ENCODE results near the gene ZNF726. TPM values are rescaled to one million over a fixed set of nuclear protein-coding genes. Genes with fewer than 3 reads are reported as not detected.
A peak's percentile ranks its signal among the peaks of the same experiment; 100 is the strongest.
"Not testable (repeated sequence)": the region's sequence is repeated elsewhere in the genome, so short reads cannot be mapped to it uniquely, and the experiment has no call there.

Gene ZNF726
- total RNA-seq, 2 experiments from 2014 or later = 2.6 to 3.5 TPM

GRCh38 chr19:23872282-23872919 is 42.3 kb upstream of the ZNF726 start:
- TF ChIP-seq CTCF (IDR thresholded peaks at IDR 0.05) = no peak
- Mint-ChIP-seq H3K27ac (no peak overlapping the region), H3K4me3 (no peak overlapping the region), H3K4me1 (ENCODE audit: low read depth) (no peaks in the 10 kb centered on the region), H3K27me3 (peaks cover 10% of the 10 kb centered on the region), H3K36me3 (ENCODE audit: low read depth) (no peaks in the 10 kb centered on the region), H3K9me3 (peaks cover 6% of the 10 kb centered on the region)
- ChIA-PET CTCF (interaction anchor here (0.7 kb wide), 1 partner anchor 1134 kb away, joined by 4 read pairs; no protein-coding TSS in a partner anchor), POLR2A (no interaction called here)
- no peak for ATAC-seq (ENCODE audit: poor library complexity)
- intact Hi-C loops (cut with DNase I, micrococcal nuclease) = loop anchor here in 1 of 2 experiments (2.0 kb wide), 1 partner anchor 96 kb away; no protein-coding TSS in a partner anchor
- Histone ChIP-seq H3K27ac (ENCODE audit: low read depth in 1 of 2, low read length in 2 of 2) (no peak overlapping the region), H3K27me3 (ENCODE audit: control insufficient read depth in 1 of 2, insufficient read depth in 2 of 2, low read length in 2 of 2) (no peaks in the 10 kb centered on the region), H3K9me3 (ENCODE audit: control insufficient read depth in 1 of 2, insufficient read depth in 1 of 2, low read length in 2 of 2) (peaks cover 0 to 17% of the 10 kb centered on the region in 2 experiments), H3K4me1 (ENCODE audit: insufficient read depth, low read length) (no peaks in the 10 kb centered on the region), H3K4me3 (ENCODE audit: low read length) (no peak overlapping the region), H3K36me3 (ENCODE audit: insufficient read depth, low read length) (no peaks in the 10 kb centered on the region)
- DNase-seq = no peak

- intact Hi-C loops (cut with DNase I, micrococcal nuclease) = no loop called here
- TF ChIP-seq CTCF (IDR thresholded peaks at IDR 0.05) = no peak
- no peaks in the 10 kb centered on the region for H3K36me3 ChIP-seq (ENCODE audit: insufficient read depth, low read length)
- no peaks in the 10 kb centered on the region for H3K27me3 ChIP-seq (ENCODE audit: control insufficient read depth in 1 of 2, insufficient read depth in 2 of 2, low read length in 2 of 2)
- Mint-ChIP-seq H3K9me3 (no peaks in the 10 kb centered on the region), H3K36me3 (ENCODE audit: low read depth) (no peaks in the 10 kb centered on the region), H3K27ac (no peak overlapping the region), H3K4me3 (no peak overlapping the region), H3K4me1 (ENCODE audit: low read depth) (no peaks in the 10 kb centered on the region), H3K27me3 (peaks cover 21% of the 10 kb centered on the region)
- H3K9me3 ChIP-seq (ENCODE audit: control insufficient read depth in 1 of 2, insufficient read depth in 1 of 2, low read length in 2 of 2) = peaks cover 0 to 15% of the 10 kb centered on the region in 2 experiments
- ATAC-seq (ENCODE audit: poor library complexity) (no peak), DNase-seq (no peak)
- ChIA-PET POLR2A (no interaction called here), CTCF (no interaction called here)
- H3K27ac ChIP-seq (ENCODE audit: low read depth in 1 of 2, low read length in 2 of 2) = no peak overlapping the region
- no peaks in the 10 kb centered on the region for H3K4me1 ChIP-seq (ENCODE audit: insufficient read depth, low read length)
- no peak overlapping the region for H3K4me3 ChIP-seq (ENCODE audit: low read length)
These were observed 38.4 kb upstream of the ZNF726 start for GRCh38 chr19:23876261-23876660.

- H3K27me3 Mint-ChIP-seq = peaks cover 21% of the 10 kb centered on the region
- H3K4me1 ChIP-seq (ENCODE audit: insufficient read depth, low read length); ATAC-seq (ENCODE audit: poor library complexity); POLR2A ChIA-PET; H3K27ac Mint-ChIP-seq; H3K36me3 ChIP-seq (ENCODE audit: insufficient read depth, low read length); intact Hi-C loops (cut with DNase I, micrococcal nuclease); H3K27ac ChIP-seq (ENCODE audit: low read depth in 1 of 2, low read length in 2 of 2); H3K27me3 ChIP-seq (ENCODE audit: control insufficient read depth in 1 of 2, insufficient read depth in 2 of 2, low read length in 2 of 2); CTCF ChIA-PET; H3K9me3 Mint-ChIP-seq; H3K4me3 Mint-ChIP-seq; H3K4me3 ChIP-seq (ENCODE audit: low read length); DNase-seq; H3K36me3 Mint-ChIP-seq (ENCODE audit: low read depth); H3K4me1 Mint-ChIP-seq (ENCODE audit: low read depth): not testable (repeated sequence)
- H3K9me3 ChIP-seq (ENCODE audit: control insufficient read depth in 1 of 2, insufficient read depth in 1 of 2, low read length in 2 of 2) = peaks cover 0 to 15% of the 10 kb centered on the region in 2 experiments
These were observed 37.9 kb upstream of the ZNF726 start for GRCh38 chr19:23876756-23877155.

GRCh38 chr19:23882493-23882892 is 32.2 kb upstream of the ZNF726 start:
- Mint-ChIP-seq H3K36me3 (ENCODE audit: low read depth) (no peaks in the 10 kb centered on the region), H3K27ac (no peak overlapping the region), H3K4me3 (no peak overlapping the region), H3K9me3 (peaks cover 2% of the 10 kb centered on the region), H3K4me1 (ENCODE audit: low read depth) (no peaks in the 10 kb centered on the region), H3K27me3 (peaks cover 11% of the 10 kb centered on the region)
- ChIA-PET CTCF (no interaction called here), POLR2A (no interaction called here)
- Histone ChIP-seq H3K27ac (ENCODE audit: low read depth in 1 of 2, low read length in 2 of 2) (no peak overlapping the region), H3K4me1 (ENCODE audit: insufficient read depth, low read length) (no peaks in the 10 kb centered on the region), H3K4me3 (ENCODE audit: low read length) (no peak overlapping the region), H3K27me3 (ENCODE audit: control insufficient read depth in 1 of 2, insufficient read depth in 2 of 2, low read length in 2 of 2) (no peaks in the 10 kb centered on the region), H3K9me3 (ENCODE audit: control insufficient read depth in 1 of 2, insufficient read depth in 1 of 2, low read length in 2 of 2) (peaks cover 0 to 4% of the 10 kb centered on the region in 2 experiments), H3K36me3 (ENCODE audit: insufficient read depth, low read length) (no peaks in the 10 kb centered on the region)
- no peak for TF ChIP-seq CTCF (IDR thresholded peaks at IDR 0.05)
- peak in 1 of 14 experiments; percentile 4 for DNase-seq
- intact Hi-C loops (cut with DNase I, micrococcal nuclease) = no loop called here
- no peak for ATAC-seq (ENCODE audit: poor library complexity)
